Testis (tissue), 2 donors: Measurements from ENCODE around the gene NPY5R.

Experiments
- POLR2A ChIP-seq: fragments of 450-650 bp; IDR thresholded peaks from one replicate; pipeline ENCODE4 v1.6.1; 2017; ENCODE audit warnings: antibody characterized with exemption, mild to moderate bottlenecking, moderate library complexity
- TF ChIP-seq, protein P1 (sequence below), 3 experiments: fragments of 450-650 bp in 2 of 3; fragments of 200-600 bp in 1 of 3; sonication (generic) in 1 of 3; IDR thresholded peaks; one replicate each; pipeline ENCODE4 v1.5.1; 2016 to 2019; ENCODE audit warnings: antibody characterized with exemption in 3 of 3, mild to moderate bottlenecking in 2 of 3, moderate library complexity in 1 of 3

DNA sequence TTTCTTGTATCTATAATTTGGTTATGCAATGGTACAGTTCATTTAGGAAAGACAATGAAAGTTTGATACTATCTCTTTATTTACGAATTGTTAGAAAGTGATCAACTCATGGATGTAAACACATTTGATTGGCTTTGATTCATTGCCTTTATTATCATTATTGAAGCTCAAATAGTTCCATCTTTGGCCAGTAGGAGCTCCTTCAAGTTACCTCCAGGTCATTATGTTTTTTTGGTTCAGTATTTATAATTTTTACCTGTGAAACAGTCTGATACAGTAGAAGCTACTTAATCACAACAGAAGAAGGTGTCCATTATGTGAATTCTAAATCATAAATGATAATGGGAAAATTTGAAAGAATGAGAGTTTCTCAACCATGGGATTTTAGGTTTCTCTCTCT lies 12.4 kb downstream of the NPY5R start:
- TF ChIP-seq, protein P1, sequence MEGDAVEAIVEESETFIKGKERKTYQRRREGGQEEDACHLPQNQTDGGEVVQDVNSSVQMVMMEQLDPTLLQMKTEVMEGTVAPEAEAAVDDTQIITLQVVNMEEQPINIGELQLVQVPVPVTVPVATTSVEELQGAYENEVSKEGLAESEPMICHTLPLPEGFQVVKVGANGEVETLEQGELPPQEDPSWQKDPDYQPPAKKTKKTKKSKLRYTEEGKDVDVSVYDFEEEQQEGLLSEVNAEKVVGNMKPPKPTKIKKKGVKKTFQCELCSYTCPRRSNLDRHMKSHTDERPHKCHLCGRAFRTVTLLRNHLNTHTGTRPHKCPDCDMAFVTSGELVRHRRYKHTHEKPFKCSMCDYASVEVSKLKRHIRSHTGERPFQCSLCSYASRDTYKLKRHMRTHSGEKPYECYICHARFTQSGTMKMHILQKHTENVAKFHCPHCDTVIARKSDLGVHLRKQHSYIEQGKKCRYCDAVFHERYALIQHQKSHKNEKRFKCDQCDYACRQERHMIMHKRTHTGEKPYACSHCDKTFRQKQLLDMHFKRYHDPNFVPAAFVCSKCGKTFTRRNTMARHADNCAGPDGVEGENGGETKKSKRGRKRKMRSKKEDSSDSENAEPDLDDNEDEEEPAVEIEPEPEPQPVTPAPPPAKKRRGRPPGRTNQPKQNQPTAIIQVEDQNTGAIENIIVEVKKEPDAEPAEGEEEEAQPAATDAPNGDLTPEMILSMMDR (IDR thresholded peaks at IDR 0.05), result no peak
- TF ChIP-seq POLR2A, result no peak
